ENCODE results near the gene PAM.

Gene PAM

GRCh38 chr5:102754767-102755431 lies at the start of gene PAM:
TSS of gene PAM (plus strand) at chr5:102755305. CDS start at chr5:102866196, 110,891 bp downstream.
- no peak for DNase-seq (ENCODE audit: low read depth, low spot score)
- H3K27ac ChIP-seq: peak within 1 kb of the TSS; percentile 62

- H3K27ac ChIP-seq: no peak overlapping the region
- no peak for DNase-seq (ENCODE audit: low read depth, low spot score)
Measured at GRCh38 chr5:102711525-102712385, 43.4 kb upstream of the PAM start.

GRCh38 chr5:102713278-102713677 lies 41.8 kb upstream of the PAM start:
- H3K27ac ChIP-seq: no peak overlapping the region
- DNase-seq (ENCODE audit: low read depth, low spot score): no peak

GRCh38 chr5:102713682-102714231 lies 41.3 kb upstream of the PAM start:
- no peak for DNase-seq (ENCODE audit: low read depth, low spot score)
- H3K27ac ChIP-seq: no peak overlapping the region

- H3K27ac ChIP-seq: no peak overlapping the region
- DNase-seq (ENCODE audit: low read depth, low spot score): peak; percentile 50
Measured at GRCh38 chr5:102715082-102715807, 39.9 kb upstream of the PAM start.

- H3K27ac ChIP-seq: no peak overlapping the region
- no peak for DNase-seq (ENCODE audit: low read depth, low spot score)
Measured at GRCh38 chr5:102716017-102716416, 39.1 kb upstream of the PAM start.

GRCh38 chr5:102718819-102719218 lies 36.3 kb upstream of the PAM start:
- peak; percentile 8 for DNase-seq (ENCODE audit: low read depth, low spot score)
- H3K27ac ChIP-seq: peak overlapping the region; percentile 17

- no peak overlapping the region for H3K27ac ChIP-seq
- no peak for DNase-seq (ENCODE audit: low read depth, low spot score)
Measured at GRCh38 chr5:102719886-102720285, 35.2 kb upstream of the PAM start.

- no peak overlapping the region for H3K27ac ChIP-seq
- no peak for DNase-seq (ENCODE audit: low read depth, low spot score)
Measured at GRCh38 chr5:102720969-102721368, 34.1 kb upstream of the PAM start.

- H3K27ac ChIP-seq: no peak overlapping the region
- no peak for DNase-seq (ENCODE audit: low read depth, low spot score)
Measured at GRCh38 chr5:102722931-102723330, 32.2 kb upstream of the PAM start.

GRCh38 chr5:102731693-102732092 lies 23.4 kb upstream of the PAM start:
- no peak for DNase-seq (ENCODE audit: low read depth, low spot score)
- H3K27ac ChIP-seq: no peak overlapping the region

- DNase-seq (ENCODE audit: low read depth, low spot score): no peak
- H3K27ac ChIP-seq: no peak overlapping the region
Measured at GRCh38 chr5:102733534-102733933, 21.6 kb upstream of the PAM start.

GRCh38 chr5:102737161-102737560 lies 17.9 kb upstream of the PAM start:
- no peak overlapping the region for H3K27ac ChIP-seq
- DNase-seq (ENCODE audit: low read depth, low spot score): no peak

GRCh38 chr5:102737805-102738469 lies 17.2 kb upstream of the PAM start:
- H3K27ac ChIP-seq: no peak overlapping the region
- no peak for DNase-seq (ENCODE audit: low read depth, low spot score)

GRCh38 chr5:102740515-102740914 lies 14.6 kb upstream of the PAM start:
- no peak overlapping the region for H3K27ac ChIP-seq
- DNase-seq (ENCODE audit: low read depth, low spot score): no peak

GRCh38 chr5:102742215-102742614 lies 12.9 kb upstream of the PAM start:
- no peak overlapping the region for H3K27ac ChIP-seq
- no peak for DNase-seq (ENCODE audit: low read depth, low spot score)

GRCh38 chr5:102743900-102744299 lies 11.2 kb upstream of the PAM start:
- no peak for DNase-seq (ENCODE audit: low read depth, low spot score)

GRCh38 chr5:102747386-102748166 lies 7.5 kb upstream of the PAM start:
- DNase-seq (ENCODE audit: low read depth, low spot score): no peak

More at GRCh38 chr5:102743900-102744299, 11.2 kb upstream of the PAM start:
- no peak overlapping the region for H3K27ac ChIP-seq

GRCh38 chr5:102749416-102750030 lies 5.6 kb upstream of the PAM start:
- DNase-seq (ENCODE audit: low read depth, low spot score): no peak
- no peak overlapping the region for H3K27ac ChIP-seq

More at GRCh38 chr5:102747386-102748166, 7.5 kb upstream of the PAM start:
- no peak overlapping the region for H3K27ac ChIP-seq
